IMR-90 (cell line): ENCODE results near the gene FBXL7.

Experiments used
- CEBPB ChIP-seq: IDR thresholded peaks from 2 replicates; pipeline ENCODE4 v1.6.1; 2012; ENCODE audit warnings: low read depth, low read length, improper control_type of control experiment
- CHD1 ChIP-seq: IDR thresholded peaks from 2 replicates; pipeline ENCODE4 v1.6.1; 2012; ENCODE audit warnings: low read depth, low read length, improper control_type of control experiment
- CTCF ChIP-seq: conservative IDR thresholded peaks from 2 replicates; pipeline ENCODE4 v1.5.1; 2012; ENCODE audit warnings: mild to moderate bottlenecking, low read depth, low read length, improper control_type of control experiment
- FOS ChIP-seq: fragments of 150-350 bp; IDR thresholded peaks from 2 replicates; pipeline ENCODE4 v1.6.1; 2016; ENCODE audit warnings: low read depth, low read length
- MAZ ChIP-seq: IDR thresholded peaks from 2 replicates; pipeline ENCODE4 v1.6.1; 2012; ENCODE audit warnings: low read depth, mild to moderate bottlenecking, low read length, improper control_type of control experiment, moderate library complexity, borderline replicate concordance
- POLR2A ChIP-seq: IDR thresholded peaks from 2 replicates; pipeline ENCODE4 v1.6.1; 2012; ENCODE audit warnings: mild to moderate bottlenecking, low read depth, low read length
- RAD21 ChIP-seq: IDR thresholded peaks from 2 replicates; pipeline ENCODE4 v1.6.1; 2012; ENCODE audit warnings: low read length, improper control_type of control experiment
- SMC3 ChIP-seq: fragments of 150-350 bp; IDR thresholded peaks from 2 replicates; pipeline ENCODE4 v1.6.1; 2016; ENCODE audit warnings: low read depth, mild to moderate bottlenecking, antibody characterized with exemption, low read length, moderate library complexity
- USF2 ChIP-seq: fragments of 150-350 bp; IDR thresholded peaks from 2 replicates; pipeline ENCODE4 v1.6.1; 2017; ENCODE audit warnings: mild to moderate bottlenecking, antibody characterized with exemption, low read length, low read depth

DNA sequence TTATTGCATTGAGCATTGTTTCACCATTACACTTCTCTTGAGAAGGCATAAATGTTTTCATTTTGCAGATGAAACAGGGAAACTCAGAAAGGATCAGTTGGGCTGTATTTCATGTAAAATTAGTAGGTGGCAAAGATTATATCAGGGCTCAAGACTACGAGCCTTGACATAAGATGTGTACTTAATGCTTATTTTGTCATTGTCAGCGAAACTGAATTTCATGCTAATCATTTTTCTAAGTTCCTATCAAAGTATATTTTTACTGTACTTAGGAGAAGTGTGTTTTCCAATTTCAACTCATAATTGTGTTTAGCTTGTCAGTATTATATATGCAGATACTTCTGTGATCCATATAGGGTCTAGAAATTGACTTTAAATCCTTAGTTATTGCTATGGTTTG lies 123.8 kb downstream of the FBXL7 start:
- TF ChIP-seq CHD1, result no peak
- no peak for TF ChIP-seq CTCF
- TF ChIP-seq RAD21, result no peak
- no peak for TF ChIP-seq USF2
- TF ChIP-seq POLR2A, result no peak
- no peak for TF ChIP-seq MAZ
- no peak for TF ChIP-seq CEBPB
- no peak for TF ChIP-seq FOS
- TF ChIP-seq SMC3, result no peak
